Activated naive CD8-positive, alpha-beta T cell (primary cell): Measurements from ENCODE around the gene BCL2L11.

Source experiments
- H3K27ac Mint-ChIP-seq: one replicate; pipeline ENCODE4 v1.8.0; 2021; ENCODE audit warnings: mixed read lengths
- H3K27me3 Mint-ChIP-seq: one replicate; pipeline ENCODE4 v1.8.0; 2021; ENCODE audit warnings: mixed read lengths
- H3K36me3 Mint-ChIP-seq: one replicate; pipeline ENCODE4 v1.8.0; 2021; ENCODE audit warnings: mixed read lengths
- H3K4me1 Mint-ChIP-seq: one replicate; pipeline ENCODE4 v1.8.0; 2021; ENCODE audit warnings: low read depth, mixed read lengths
- H3K4me3 Mint-ChIP-seq: one replicate; pipeline ENCODE4 v1.8.0; 2021; ENCODE audit warnings: mild to moderate bottlenecking, mixed read lengths
- H3K9me3 Mint-ChIP-seq: one replicate; pipeline ENCODE4 v1.8.0; 2021; ENCODE audit warnings: low read depth, mixed read lengths

Gene BCL2L11

GRCh38 chr2:111198701-111199100, 78.0 kb downstream of the BCL2L11 start:
- H3K27me3 Mint-ChIP-seq: no peaks in the 10 kb centered on the region

GRCh38 chr2:111199840-111200239, 79.1 kb downstream of the BCL2L11 start:
- Mint-ChIP-seq H3K9me3 (no peaks in the 10 kb centered on the region), H3K27ac (no peak overlapping the region), H3K4me1 (no peaks in the 10 kb centered on the region), H3K27me3 (no peaks in the 10 kb centered on the region), H3K4me3 (no peak overlapping the region), H3K36me3 (no peaks in the 10 kb centered on the region)

More at GRCh38 chr2:111198701-111199100, 78.0 kb downstream of the BCL2L11 start:
- Mint-ChIP-seq H3K4me3 (no peak overlapping the region), H3K36me3 (no peaks in the 10 kb centered on the region), H3K4me1 (no peaks in the 10 kb centered on the region), H3K27ac (no peak overlapping the region), H3K9me3 (no peaks in the 10 kb centered on the region)

DNA sequence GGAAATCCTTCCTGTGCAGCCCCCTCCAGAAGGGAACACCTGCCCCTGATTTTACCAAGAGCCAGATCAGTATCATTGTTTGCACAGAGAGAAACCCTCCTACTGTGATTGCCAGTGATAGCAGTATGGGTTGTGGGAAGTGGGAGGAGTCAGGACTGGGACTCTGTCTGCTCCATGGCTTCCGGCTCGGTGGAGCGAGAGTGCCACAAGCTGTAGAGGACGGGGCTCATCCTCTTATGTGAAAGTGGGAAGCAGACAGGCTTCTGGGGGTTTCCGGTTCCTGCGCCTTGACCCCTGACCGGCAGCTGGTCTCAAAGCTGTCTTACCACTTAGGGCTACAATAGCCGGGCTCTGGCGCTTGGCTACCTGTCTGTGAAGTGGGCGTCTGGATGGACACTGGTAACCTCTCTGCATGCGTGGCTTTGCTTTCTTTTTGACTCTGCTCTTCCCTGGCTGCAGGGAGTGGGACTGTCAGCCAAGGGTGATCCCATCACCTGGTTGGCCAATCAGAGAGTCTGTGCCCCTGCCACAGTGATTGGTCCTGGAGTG, 79.7 kb downstream of the BCL2L11 start:
- Mint-ChIP-seq H3K4me3 (no peak overlapping the region), H3K27ac (no peak overlapping the region), H3K9me3 (no peaks in the 10 kb centered on the region), H3K4me1 (no peaks in the 10 kb centered on the region), H3K36me3 (no peaks in the 10 kb centered on the region), H3K27me3 (no peaks in the 10 kb centered on the region)

DNA sequence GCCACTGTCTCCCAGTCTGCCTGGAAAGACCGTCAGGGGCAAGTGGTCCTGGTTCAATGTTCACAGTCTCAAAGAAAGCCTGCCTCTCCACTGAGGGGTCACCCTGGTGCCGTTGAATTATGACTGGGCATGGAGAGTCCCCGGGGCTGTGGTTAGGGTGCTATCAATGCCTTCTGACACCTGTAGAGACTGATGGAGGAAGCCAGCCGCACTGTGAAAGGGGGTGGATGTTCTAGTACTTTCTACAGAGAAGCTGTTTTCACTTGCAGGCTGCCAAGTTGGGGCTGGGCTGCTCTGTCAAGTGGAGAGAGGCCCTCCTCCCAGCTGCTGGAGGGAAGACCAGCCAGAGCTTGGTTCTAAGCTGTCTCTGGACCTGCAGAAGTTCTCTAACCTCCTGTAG, 80.5 kb downstream of the BCL2L11 start:
- no peaks in the 10 kb centered on the region for H3K4me1 Mint-ChIP-seq
- H3K36me3 Mint-ChIP-seq: no peaks in the 10 kb centered on the region
- no peak overlapping the region for H3K4me3 Mint-ChIP-seq
- no peak overlapping the region for H3K27ac Mint-ChIP-seq
- no peaks in the 10 kb centered on the region for H3K9me3 Mint-ChIP-seq
- H3K27me3 Mint-ChIP-seq: no peaks in the 10 kb centered on the region

GRCh38 chr2:111202266-111203040, 81.7 kb downstream of the BCL2L11 start:
- H3K4me1 Mint-ChIP-seq: no peaks in the 10 kb centered on the region
- H3K9me3 Mint-ChIP-seq: no peaks in the 10 kb centered on the region
- no peaks in the 10 kb centered on the region for H3K27me3 Mint-ChIP-seq
- no peak overlapping the region for H3K27ac Mint-ChIP-seq
- H3K36me3 Mint-ChIP-seq: no peaks in the 10 kb centered on the region
- no peak overlapping the region for H3K4me3 Mint-ChIP-seq

DNA sequence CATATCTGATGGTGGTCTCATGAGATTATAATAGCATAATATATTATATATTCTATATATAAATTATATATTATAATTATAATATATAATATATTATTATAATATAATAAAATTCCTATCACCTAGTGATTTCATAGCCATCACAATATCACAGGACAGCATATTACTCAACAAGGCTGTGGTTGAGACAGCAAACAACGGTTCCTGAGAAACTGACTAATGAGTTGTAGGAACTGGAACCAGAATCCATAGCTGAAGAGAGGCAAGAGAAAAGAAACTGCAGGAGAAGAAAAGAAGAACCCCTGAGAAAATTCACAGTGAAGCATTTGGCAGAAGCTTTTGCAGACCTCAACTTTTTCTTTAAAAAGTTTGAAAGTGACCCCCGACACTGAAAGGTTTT, 84.0 kb downstream of the BCL2L11 start:
- peaks cover 8% of the 10 kb centered on the region for H3K4me1 Mint-ChIP-seq
- no peaks in the 10 kb centered on the region for H3K27me3 Mint-ChIP-seq
- no peaks in the 10 kb centered on the region for H3K9me3 Mint-ChIP-seq
- H3K4me3 Mint-ChIP-seq: no peak overlapping the region
- H3K27ac Mint-ChIP-seq: no peak overlapping the region
- H3K36me3 Mint-ChIP-seq: no peaks in the 10 kb centered on the region

DNA sequence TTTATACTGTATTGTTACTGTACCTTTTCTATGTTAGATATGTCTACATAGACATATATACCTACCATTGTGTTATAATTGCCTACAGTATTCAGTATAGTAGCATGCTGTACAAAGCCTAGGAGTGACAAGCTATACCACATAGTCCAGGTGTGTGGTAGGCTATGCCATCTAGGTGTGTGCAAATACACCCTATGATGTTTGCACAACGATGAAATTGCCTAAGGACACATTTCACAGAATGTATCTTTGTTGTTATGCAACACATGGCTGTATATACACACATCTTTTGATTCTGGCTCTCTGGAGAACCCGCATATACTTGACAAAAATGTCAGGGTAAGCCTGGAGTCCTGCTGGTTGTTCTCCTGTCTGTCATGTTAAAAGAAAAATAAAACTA, 85.1 kb downstream of the BCL2L11 start:
- Mint-ChIP-seq H3K9me3 (no peaks in the 10 kb centered on the region), H3K4me3 (no peak overlapping the region), H3K4me1 (peaks cover 11% of the 10 kb centered on the region), H3K27me3 (no peaks in the 10 kb centered on the region), H3K27ac (peak overlapping the region; percentile 28), H3K36me3 (no peaks in the 10 kb centered on the region)

DNA sequence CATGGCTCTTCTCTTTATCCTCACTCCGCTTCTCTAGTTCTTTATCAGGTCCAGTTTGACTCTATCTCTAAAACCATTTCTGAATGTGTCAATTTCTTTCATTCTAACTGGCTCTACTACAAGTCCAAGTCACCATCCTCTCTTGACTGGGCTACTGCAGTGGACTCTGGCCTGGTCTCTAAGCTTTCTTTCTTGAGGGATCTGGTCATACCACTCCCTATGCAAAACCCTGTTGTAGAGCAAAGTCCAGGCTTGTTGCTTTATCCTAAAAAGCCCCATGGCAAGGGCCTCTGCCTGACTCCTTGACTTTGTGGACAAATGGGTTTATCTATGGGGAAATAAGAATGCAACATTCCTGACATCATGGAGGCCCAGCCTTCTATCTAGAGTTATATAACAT, 87.1 kb downstream of the BCL2L11 start:
- Mint-ChIP-seq H3K4me1 (peaks cover 11% of the 10 kb centered on the region), H3K36me3 (no peaks in the 10 kb centered on the region), H3K27ac (no peak overlapping the region), H3K4me3 (no peak overlapping the region), H3K9me3 (peaks cover 5% of the 10 kb centered on the region), H3K27me3 (no peaks in the 10 kb centered on the region)

- H3K27ac Mint-ChIP-seq: peak overlapping the region; percentile 17
- peaks cover 11% of the 10 kb centered on the region for H3K9me3 Mint-ChIP-seq
- H3K4me1 Mint-ChIP-seq: peaks cover 11% of the 10 kb centered on the region
- no peak overlapping the region for H3K4me3 Mint-ChIP-seq
- H3K36me3 Mint-ChIP-seq: peaks cover 7% of the 10 kb centered on the region
- no peaks in the 10 kb centered on the region for H3K27me3 Mint-ChIP-seq
Observed at GRCh38 chr2:111208639-111209038, 87.9 kb downstream of the BCL2L11 start.

DNA sequence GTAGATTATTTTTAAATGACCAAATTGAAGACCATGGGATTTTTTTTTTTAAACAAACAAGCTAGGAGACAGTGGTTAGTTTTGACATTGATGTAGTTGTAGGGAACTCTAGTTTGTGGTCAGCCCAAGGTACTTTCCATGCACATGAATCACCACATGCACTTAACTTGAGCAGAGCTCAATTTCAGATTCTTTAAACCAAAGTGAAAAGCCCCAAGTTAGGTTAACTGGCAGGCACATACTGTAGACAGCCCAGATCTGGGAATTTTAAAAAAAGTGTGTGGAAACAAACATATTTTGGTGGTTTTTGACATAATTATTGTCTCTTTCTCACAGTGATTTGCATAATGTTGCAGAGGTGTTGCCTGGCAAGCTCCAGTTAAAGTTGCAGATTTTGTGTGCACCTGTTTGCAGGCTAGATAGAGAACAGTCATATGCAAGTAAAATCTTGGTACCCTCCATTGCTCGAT, 88.4 kb downstream of the BCL2L11 start:
- Mint-ChIP-seq H3K9me3 (peaks cover 14% of the 10 kb centered on the region), H3K27me3 (no peaks in the 10 kb centered on the region), H3K4me1 (peaks cover 11% of the 10 kb centered on the region), H3K4me3 (no peak overlapping the region), H3K27ac (no peak overlapping the region), H3K36me3 (peaks cover 12% of the 10 kb centered on the region)

DNA sequence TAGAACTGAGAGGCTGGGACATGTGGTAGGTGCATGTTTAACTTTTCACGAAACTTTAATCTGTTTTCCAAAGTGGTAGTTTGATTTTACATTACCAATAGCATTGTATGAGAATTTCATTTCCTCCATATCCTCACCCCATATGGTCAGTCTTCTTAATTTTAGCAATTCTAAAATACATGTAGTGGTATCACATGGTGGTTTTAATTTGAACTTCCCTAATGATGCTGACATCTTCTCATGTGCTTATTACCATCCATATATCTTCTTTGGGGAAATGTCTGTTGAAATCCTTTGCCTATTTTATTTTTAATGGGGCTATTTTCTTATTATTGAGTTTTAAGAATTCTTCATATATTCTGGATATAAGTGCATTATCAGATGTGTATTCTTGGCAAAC, 89.3 kb downstream of the BCL2L11 start:
- Mint-ChIP-seq H3K27ac (no peak overlapping the region), H3K4me3 (no peak overlapping the region), H3K27me3 (no peaks in the 10 kb centered on the region), H3K4me1 (peaks cover 11% of the 10 kb centered on the region), H3K9me3 (peaks cover 22% of the 10 kb centered on the region), H3K36me3 (peaks cover 17% of the 10 kb centered on the region)

DNA sequence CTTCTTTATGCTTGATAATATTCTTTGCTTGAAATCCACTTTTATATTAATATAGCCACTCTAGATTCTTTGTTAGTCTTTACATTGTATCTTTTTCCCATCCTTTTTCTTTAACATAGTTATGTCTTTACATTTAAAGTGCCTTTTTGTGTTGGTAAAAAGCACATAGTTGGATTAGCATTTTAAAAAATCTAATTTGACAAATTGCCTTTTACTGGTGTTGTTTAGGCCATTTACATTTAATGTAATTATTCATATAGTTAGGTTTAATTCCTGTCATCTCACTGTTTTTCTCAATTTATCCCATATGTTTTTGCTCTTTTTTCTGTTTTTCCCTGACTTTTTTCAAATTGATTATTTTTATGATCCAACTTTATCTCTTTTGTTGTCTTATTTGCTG, 93.2 kb downstream of the BCL2L11 start:
- Mint-ChIP-seq H3K4me3 (no peak overlapping the region), H3K9me3 (peaks cover 23% of the 10 kb centered on the region), H3K4me1 (peaks cover 9% of the 10 kb centered on the region), H3K27me3 (no peaks in the 10 kb centered on the region), H3K36me3 (peaks cover 19% of the 10 kb centered on the region), H3K27ac (no peak overlapping the region)

DNA sequence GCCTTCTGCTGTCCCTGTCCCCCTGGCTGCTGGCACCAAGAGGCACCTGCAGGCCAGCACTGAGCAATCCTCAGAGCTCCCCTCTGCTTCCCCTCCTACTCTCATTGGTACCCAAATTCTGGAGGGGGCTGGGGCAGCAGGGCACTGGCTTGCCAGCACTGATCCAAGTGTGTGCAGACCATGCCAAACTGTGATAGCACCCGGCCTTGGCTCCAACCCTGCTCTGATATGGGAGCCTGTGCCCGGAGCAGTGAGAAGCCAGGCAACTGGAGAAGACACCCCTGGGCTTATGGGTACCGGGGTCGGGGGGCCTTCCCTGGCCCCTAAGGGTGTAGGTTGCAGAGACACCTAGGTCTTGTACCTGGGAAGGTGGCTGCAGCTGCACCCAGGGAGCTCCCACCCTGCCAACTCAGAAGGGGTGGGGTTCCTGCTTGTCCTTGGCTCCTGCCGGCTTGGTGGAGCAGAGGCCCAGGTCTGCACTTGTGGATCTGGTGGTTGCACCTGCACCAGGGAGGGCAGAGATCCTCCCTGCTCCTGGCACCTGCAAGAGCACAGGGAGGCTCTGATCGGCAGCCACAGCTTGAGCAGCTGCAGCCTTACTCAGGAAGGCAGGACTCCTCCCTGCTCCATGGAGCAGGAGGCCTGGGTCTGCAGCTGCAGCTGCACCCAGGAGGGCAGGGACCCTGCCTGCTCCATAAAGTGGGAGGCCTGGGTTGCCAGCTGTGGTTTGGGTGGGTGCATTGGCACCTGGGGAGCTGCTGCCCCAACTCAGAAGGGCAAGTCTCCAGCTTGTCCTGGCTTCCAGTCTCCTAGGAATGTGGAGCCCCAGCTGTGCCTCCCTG, 96.3 kb downstream of the BCL2L11 start:
- Mint-ChIP-seq H3K4me1 (no peaks in the 10 kb centered on the region), H3K27me3 (no peaks in the 10 kb centered on the region), H3K4me3 (no peak overlapping the region), H3K36me3 (peaks cover 19% of the 10 kb centered on the region), H3K27ac (no peak overlapping the region), H3K9me3 (peaks cover 19% of the 10 kb centered on the region)
